NCI-H2171 (cell line): ENCODE results near the gene SYNGAP1.

Experiments
- DNase-seq: peaks from one replicate; lab custom pipeline; 2025; lab: John Stamatoyannopoulos, UW

The SYNGAP1 gene

GRCh38 chr6:33421344-33421643 is 1.4 kb downstream of the SYNGAP1 start:
- DNase-seq, result no peak

DNA sequence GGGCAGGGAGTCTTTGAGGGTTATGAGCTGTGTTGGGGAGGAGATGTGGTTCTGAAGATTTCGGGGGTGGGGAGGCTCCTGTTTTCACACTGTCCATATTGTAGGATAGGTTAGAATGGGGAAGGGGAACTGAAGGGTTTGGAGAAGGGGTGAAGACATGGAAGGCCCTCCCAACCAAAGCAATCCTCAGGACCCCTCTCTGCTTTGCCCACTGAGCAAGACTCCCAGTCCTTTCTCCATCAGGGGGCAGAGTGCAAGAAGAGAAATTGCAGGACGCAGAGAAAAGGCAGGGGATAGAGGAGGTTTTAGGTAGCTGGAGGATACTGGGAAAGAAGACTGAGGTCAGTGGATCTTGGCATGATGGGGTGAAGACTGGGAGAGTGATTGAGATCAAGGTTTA is 3.9 kb downstream of the SYNGAP1 start:
- no peak for DNase-seq

DNA sequence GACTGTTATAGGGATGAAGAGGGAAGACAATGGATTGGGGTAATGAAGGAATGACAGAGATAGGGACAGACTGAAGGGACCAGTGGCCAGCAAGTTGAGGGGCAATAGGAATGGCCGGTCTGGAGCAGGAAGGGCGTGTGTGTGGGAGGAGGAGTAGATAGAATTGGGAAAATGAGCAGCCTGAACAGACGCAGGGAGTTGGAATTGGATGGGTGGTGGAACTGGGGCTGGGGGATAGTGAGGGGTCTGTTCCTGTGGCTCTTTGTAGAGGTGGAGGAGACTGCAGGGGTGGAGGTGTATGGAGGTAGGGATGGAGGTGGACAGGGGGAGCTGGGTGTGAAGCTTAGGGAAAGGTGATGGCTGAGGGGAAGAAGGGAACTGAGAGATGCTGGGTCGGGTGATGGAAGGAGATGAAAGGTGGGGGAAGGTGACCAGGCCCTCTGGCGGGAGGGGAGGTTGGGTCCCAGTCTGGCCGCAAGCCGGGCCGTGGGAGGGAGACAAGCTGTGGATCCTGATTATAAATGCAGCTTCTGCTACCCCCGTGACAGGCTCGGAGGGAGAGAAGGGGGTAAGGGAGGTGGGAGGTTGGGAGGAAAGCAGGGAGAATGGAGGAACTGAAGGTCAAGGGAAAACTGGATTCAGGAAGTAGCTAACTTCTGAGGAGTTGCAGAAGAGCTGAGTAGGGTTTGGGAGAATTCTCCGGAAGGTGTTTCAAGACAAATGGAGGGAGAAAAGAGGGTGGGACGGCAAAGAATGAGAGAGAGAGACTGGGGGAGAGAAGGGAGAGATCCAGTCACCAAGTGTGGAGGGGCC is 5.2 kb downstream of the SYNGAP1 start:
- no peak for DNase-seq

- DNase-seq, result peak; percentile 62
These were observed 6.1 kb downstream of the SYNGAP1 start for GRCh38 chr6:33425668-33426577.

GRCh38 chr6:33426590-33427511 is 7.0 kb downstream of the SYNGAP1 start:
- DNase-seq, result no peak

DNA sequence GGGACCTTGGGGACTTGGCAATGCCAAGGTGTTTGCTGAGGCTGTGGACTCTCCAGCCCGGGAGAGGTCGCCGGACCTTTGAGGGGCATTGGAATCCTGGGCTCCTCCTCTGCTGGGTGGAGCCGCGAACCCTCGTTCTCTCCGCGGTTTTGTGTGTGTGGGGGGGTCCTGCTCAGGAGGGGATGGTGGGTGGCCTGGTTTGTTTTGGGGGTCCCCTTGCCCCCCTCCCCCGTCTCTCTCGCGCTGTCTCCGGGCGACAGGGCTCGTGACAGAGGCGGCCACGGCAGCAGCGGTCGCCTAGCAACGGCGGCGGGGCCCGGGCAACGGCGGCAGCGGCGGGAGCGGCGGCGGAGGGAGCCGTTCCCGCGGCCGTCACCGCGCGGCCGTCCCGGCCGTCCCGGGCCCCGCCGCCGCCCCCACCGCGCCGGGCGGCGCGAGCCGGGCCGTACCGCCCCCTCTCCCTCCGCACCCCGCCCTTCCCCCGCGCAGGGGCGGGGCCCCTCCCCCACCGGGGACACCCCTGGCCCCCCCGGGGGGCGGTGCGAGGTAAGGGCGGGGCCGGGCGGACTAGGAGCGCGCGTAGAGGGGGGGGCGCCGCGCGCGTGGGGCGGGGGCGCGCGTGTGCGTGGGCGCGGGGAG is 7.8 kb downstream of the SYNGAP1 start:
- DNase-seq, result no peak

- DNase-seq, result no peak
These were observed 8.5 kb downstream of the SYNGAP1 start for GRCh38 chr6:33428224-33428965.

DNA sequence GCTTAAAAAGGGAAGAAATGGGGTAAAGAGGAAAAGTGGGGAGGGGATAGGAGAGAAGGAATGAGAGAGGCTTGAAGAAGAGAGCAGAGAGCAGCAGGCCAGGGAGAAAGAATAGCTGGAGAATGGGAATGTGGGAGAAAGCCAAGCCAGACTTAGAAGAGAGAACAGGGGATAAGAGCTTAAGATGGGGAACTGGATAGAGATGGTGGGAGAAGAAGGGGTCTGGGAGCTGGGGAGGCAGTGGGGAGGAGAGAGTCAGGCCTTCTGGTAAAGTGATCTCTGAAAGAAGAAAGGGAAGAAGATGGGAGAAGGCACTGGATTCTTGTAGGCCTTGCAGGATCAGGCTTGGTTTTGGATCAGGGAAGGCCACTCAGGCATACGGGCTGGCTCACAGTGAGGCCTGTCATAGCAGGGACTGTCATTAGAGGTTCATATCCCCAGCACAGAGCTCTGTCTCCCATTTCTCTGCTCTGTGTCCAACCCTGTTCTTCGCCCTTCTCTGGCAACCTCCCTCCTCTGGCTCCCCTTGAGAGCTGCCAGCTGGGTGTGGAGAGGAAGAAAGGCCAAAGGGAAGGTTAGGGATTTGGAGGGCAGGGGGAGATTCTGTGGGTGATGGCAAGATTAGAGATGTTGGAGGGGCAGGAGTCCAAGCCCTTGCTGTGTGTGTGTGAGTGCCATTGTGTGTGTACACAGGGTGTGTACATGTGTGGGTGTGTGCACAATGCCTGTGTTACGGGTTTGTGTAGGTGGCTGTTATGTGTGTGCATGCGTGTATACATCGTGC is 9.3 kb downstream of the SYNGAP1 start:
- no peak for DNase-seq

DNA sequence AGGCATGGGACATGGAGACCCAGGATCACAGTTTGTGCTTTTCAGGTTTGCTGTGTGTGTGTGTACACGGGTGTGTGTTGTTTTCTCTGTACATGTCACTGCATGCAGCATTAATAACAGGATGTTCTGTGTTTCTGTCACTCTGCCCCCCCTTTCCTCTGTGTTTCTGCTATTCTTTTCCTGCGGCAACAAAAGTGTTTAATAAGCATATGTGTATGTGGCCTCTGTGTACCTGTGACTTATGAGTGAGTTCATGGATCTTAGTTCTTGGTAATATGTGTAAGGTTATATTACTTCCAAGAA is 9.8 kb downstream of the SYNGAP1 start:
- DNase-seq, result no peak

DNA sequence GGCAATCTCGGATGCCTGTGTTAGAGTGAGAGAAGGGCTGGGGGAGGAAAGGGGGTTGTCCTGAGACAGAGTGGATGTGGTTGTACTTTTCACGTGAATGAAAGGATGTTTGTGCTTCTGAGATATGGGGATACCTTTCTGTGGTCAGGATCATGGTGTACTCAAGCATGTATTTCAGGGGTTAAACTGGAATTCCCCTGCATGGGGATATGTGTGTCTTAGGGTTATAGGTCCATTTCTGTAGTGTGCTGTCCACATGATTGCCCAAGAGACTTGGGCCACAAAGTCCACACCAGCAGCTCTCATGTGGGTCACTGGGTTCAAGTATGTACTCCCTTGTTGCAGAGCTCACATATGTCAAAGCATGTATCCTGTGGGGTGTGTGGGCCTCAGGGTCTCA is 10.5 kb downstream of the SYNGAP1 start:
- no peak for DNase-seq

DNA sequence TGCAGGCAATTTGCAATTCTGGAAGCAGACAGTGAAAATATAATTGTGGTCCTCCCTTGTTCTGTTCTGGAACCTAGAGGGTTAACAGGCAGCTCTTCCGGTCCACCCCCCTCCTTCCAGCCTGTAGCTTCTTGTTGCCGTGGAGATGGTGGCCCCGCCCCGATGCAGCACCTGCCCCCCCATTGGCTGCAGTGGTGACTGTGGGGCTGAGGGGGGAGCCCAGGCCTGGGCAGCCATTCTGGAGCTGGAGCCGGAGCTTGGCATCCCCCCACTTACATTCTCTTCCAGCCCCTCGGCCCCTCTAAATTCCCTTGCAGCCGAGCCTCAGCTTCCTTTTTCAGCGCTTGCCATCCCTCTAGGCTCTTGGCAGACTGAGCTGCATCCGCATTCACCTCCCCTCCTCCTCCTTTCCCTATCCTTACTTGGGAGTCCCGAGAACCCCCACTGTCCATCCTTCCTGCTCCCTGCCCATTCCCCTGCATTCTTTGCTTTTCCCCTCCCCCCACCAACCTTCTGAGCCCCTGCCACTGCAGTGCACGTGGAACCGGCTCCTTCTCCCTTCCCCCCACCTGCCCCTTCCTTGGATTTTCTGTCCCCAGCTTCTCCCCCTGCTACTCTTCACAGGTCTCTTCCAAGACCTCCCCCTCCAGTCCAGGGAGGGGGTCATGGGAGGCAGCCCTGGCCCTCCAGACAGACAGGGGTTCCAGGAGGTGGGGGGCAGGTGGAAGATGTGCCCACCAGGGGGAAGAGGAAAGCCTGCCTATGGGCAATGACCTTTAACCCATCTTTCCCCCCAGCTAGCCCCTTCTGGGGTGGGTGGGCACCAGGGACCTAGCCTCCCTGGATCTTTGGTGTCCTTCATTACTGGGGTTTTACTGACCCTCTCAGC is 11.4 kb downstream of the SYNGAP1 start:
- DNase-seq, result peak; percentile 59

- no peak for DNase-seq
These were observed 12.1 kb downstream of the SYNGAP1 start for GRCh38 chr6:33431880-33432541.

DNA sequence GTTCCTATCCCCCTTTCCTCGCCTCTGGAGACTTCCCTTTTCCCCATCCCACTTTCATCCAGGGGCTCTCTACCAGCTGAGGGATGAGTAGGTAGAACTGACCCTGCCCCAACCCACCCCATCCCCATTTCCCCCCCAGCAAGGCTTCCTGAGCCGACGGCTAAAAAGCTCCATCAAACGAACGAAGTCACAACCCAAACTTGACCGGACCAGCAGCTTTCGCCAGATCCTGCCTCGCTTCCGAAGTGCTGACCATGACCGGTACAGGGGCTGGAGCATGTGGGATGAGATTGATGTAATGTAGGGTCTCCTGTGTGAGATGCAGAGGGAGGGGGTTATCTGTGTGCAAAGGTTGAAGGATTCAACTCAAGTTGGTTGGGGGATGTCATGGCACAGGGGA is 12.7 kb downstream of the SYNGAP1 start:
- no peak for DNase-seq

GRCh38 chr6:33433001-33433543 is 13.2 kb downstream of the SYNGAP1 start:
- no peak for DNase-seq

DNA sequence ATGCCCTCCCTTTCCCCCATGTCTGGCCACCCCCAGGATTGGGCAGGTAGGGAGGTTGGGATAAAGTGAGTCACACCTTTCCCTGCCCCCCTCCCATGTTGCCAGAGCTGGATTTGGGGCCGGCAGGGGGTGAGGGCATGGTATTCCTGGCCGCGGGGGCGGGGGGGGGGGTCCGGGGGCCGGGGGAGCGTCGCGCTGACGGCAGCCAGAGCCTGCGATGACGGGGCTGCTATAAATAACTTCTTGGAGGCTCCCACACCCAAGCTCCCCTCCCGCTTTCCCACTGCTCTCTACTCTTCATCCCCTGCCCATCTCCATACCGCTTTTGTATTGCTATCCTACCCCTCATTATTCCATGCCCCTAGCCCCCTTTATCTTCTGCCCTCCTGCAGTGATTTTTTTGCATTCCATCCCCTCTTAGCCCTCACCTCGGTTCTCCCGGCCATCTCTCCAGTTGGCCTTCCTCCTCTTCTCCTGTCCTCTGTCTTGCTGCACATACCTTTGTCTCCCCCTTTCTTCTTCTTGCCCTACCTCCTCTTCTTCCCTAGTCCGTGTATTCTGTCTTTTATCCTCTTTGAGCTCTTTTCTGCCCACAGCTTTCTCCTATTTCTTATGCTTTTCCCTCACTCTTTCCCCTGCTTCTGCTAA is 13.8 kb downstream of the SYNGAP1 start:
- DNase-seq, result no peak

GRCh38 chr6:33434961-33435360 is 15.1 kb downstream of the SYNGAP1 start:
- DNase-seq, result no peak

DNA sequence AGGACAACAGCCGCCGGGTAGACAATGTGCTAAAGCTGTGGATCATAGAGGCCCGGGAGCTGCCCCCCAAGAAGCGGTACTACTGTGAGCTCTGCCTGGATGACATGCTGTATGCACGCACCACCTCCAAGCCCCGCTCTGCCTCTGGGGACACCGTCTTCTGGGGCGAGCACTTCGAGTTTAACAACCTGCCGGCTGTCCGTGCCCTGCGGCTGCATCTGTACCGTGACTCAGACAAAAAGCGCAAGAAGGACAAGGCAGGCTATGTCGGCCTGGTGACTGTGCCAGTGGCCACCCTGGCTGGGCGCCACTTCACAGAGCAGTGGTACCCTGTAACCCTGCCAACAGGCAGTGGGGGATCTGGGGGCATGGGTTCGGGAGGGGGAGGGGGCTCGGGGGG is 17.8 kb downstream of the SYNGAP1 start:
- no peak for DNase-seq

GRCh38 chr6:33438978-33439594 is 19.2 kb downstream of the SYNGAP1 start:
- no peak for DNase-seq
